IMR-90 (cell line): Measurements from ENCODE around the gene CYP1A2. TPM values are rescaled to one million over a fixed set of nuclear protein-coding genes. Genes with fewer than 3 reads are reported as not detected.
"Not testable (repeated sequence)": the region's sequence is repeated elsewhere in the genome, so short reads cannot be mapped to it uniquely, and the experiment has no call there.

Experiments
- ATAC-seq: fragments of 200-7000 bp; cut with Tn5 transposase; 2 replicates; pipeline ENCODE4 v1.9.1; 2020; ENCODE audit warnings: low read depth, mild to moderate bottlenecking, moderate library complexity
- BruUV-seq: library from RNA; stranded (reverse); fragments of 400-500 nt; replicated peaks from 2 replicates; lab custom pipeline; 2021; lab: Mats Ljungman, UMichigan
- CTCF ChIA-PET: fragments of 300-600 bp; formaldehyde crosslinking; extraction: SDS; loops from one replicate; lab custom pipeline; 2021; ENCODE audit warnings: antibody characterized with exemption; lab: Yijun Ruan, JAX
- POLR2A ChIA-PET: fragments of 300-600 bp; sonication (Branson Sonifier 250); formaldehyde crosslinking; loops from one replicate; lab custom pipeline; 2022; ENCODE audit warnings: antibody characterized with exemption; ENCODE audit not compliant: unreplicated experiment; lab: Charles Lee
- DNase-seq: peaks from one replicate; pipeline ENCODE4 v3.0.0; 2013
- H2AFZ ChIP-seq: replicated peaks from 2 replicates; pipeline ENCODE3; 2013; ENCODE audit warnings: low read length, mild to moderate bottlenecking; ENCODE audit not compliant: poor library complexity
- H2AK5ac ChIP-seq: 2 replicates; pipeline ENCODE4 v1.6.1; 2013; ENCODE audit warnings: low read depth, low read length, inconsistent platforms
- H2AK9ac ChIP-seq: replicated peaks from 2 replicates; pipeline ENCODE3; 2013; ENCODE audit warnings: mild to moderate bottlenecking, low read depth, low read length, moderate library complexity; ENCODE audit not compliant: poor library complexity
- H2BK120ac ChIP-seq: 2 replicates; pipeline ENCODE4 v1.6.1; 2013; ENCODE audit warnings: low read depth, low read length, inconsistent platforms
- H2BK15ac ChIP-seq: 3 replicates; pipeline ENCODE4 v1.6.1; 2013; ENCODE audit warnings: low read depth, low read length, inconsistent platforms
- H2BK20ac ChIP-seq: 2 replicates; pipeline ENCODE4 v1.6.1; 2013; ENCODE audit warnings: low read depth, mild to moderate bottlenecking, inconsistent platforms, low read length, moderate library complexity
- H2BK5ac ChIP-seq: 2 replicates; pipeline ENCODE4 v1.6.1; 2013; ENCODE audit warnings: mild to moderate bottlenecking, low read depth, low read length, inconsistent platforms; ENCODE audit not compliant: poor library complexity, severe bottlenecking
- H3K14ac ChIP-seq: replicated peaks from 2 replicates; pipeline ENCODE4 v1.6.1; 2013; ENCODE audit warnings: low read depth, low read length, inconsistent platforms
- H3K18ac ChIP-seq: 2 replicates; pipeline ENCODE4 v1.6.1; 2013; ENCODE audit warnings: low read depth, low read length, control low read depth
- H3K23ac ChIP-seq: 2 replicates; pipeline ENCODE4 v1.6.1; 2013; ENCODE audit warnings: low read depth, low read length, inconsistent platforms
- H3K27ac ChIP-seq: 2 replicates; pipeline ENCODE4 v1.5.1; 2013; ENCODE audit warnings: mild to moderate bottlenecking, control low read depth, low read length; ENCODE audit not compliant: insufficient read depth
- H3K27me3 ChIP-seq: 2 replicates; pipeline ENCODE4 v1.6.1; 2013; ENCODE audit warnings: low read length; ENCODE audit not compliant: control insufficient read depth, insufficient read depth
- H3K36me3 ChIP-seq: 2 replicates; pipeline ENCODE4 v1.6.1; 2013; ENCODE audit warnings: low read length, mixed read lengths; ENCODE audit not compliant: control insufficient read depth, insufficient read depth
- H3K4ac ChIP-seq: 2 replicates; pipeline ENCODE4 v1.6.1; 2013; ENCODE audit warnings: low read depth, low read length, inconsistent platforms
- H3K4me1 ChIP-seq: 2 replicates; pipeline ENCODE4 v1.6.1; 2013; ENCODE audit warnings: low read length, mixed read lengths; ENCODE audit not compliant: control insufficient read depth, insufficient read depth
- H3K4me2 ChIP-seq: 2 replicates; pipeline ENCODE4 v1.6.1; 2013; ENCODE audit warnings: low read depth, mild to moderate bottlenecking, control low read depth, low read length, moderate library complexity
- H3K4me3 ChIP-seq: 2 replicates; pipeline ENCODE4 v1.5.1; 2013; ENCODE audit warnings: low read depth, mild to moderate bottlenecking, control low read depth, low read length, moderate library complexity; ENCODE audit not compliant: insufficient read depth
- H3K56ac ChIP-seq: 2 replicates; pipeline ENCODE4 v1.6.1; 2013; ENCODE audit warnings: low read length, inconsistent platforms; ENCODE audit not compliant: insufficient read depth; ENCODE audit errors: extremely low read depth
- H3K79me1 ChIP-seq, 2 experiments: 2 replicates each; pipeline ENCODE4 v1.6.1; 2013; ENCODE audit warnings: low read length in 2 of 2, inconsistent platforms in 1 of 2, low read depth in 1 of 2
- H3K9ac ChIP-seq: 2 replicates; pipeline ENCODE4 v1.6.1; 2013; ENCODE audit warnings: low read depth, low read length, control low read depth
- H3K9me1 ChIP-seq: 2 replicates; pipeline ENCODE4 v1.6.1; 2013; ENCODE audit warnings: low read length, inconsistent platforms; ENCODE audit not compliant: insufficient read depth
- H3K9me3 ChIP-seq: 2 replicates; pipeline ENCODE4 v1.6.1; 2013; ENCODE audit warnings: low read length; ENCODE audit not compliant: control insufficient read depth, insufficient read depth
- H4K20me1 ChIP-seq: 2 replicates; pipeline ENCODE4 v1.6.1; 2013; ENCODE audit warnings: low read length, inconsistent platforms; ENCODE audit not compliant: insufficient read depth
- H4K5ac ChIP-seq: 2 replicates; pipeline ENCODE4 v1.6.1; 2013; ENCODE audit warnings: mild to moderate bottlenecking, low read depth, low read length, control low read depth
- H4K8ac ChIP-seq, 2 experiments: 2 replicates each; pipeline ENCODE4 v1.6.1; 2013; ENCODE audit warnings: low read depth in 2 of 2, low read length in 2 of 2, control low read depth in 1 of 2, inconsistent platforms in 1 of 2
- H4K91ac ChIP-seq: 2 replicates; pipeline ENCODE4 v1.6.1; 2013; ENCODE audit warnings: low read depth, low read length, inconsistent platforms; ENCODE audit not compliant: insufficient read depth
- CHD1 ChIP-seq: IDR thresholded peaks from 2 replicates; pipeline ENCODE4 v1.6.1; 2012; ENCODE audit warnings: low read depth, low read length, improper control_type of control experiment
- RFX5 ChIP-seq: IDR thresholded peaks from 2 replicates; pipeline ENCODE4 v1.8.0; 2012; ENCODE audit warnings: low read depth, mild to moderate bottlenecking, low read length, moderate library complexity
- WGBS, 2 experiments: methylation state at CpG; one replicate each; pipeline versions ENCODE4 v1.1.5 to v1.1.7; 2013; ENCODE audit warnings: missing lambda C conversion rate in 2 of 2; ENCODE audit not compliant: insufficient read length in 1 of 2; ENCODE audit errors: extremely low coverage in 2 of 2; 5-methylcytosine and 5-hydroxymethylcytosine counted together
- dilution Hi-C: fragments of 300-500 bp; cut with HindIII; formaldehyde crosslinking; loops from one replicate; pipeline ENCODE4 v1.14.3; 2018; ENCODE audit warnings: low sequenced_read_pairs; ENCODE audit not compliant: unreplicated experiment
- in situ Hi-C: fragments of 300-500 bp; cut with MboI; formaldehyde crosslinking; loops from 3 replicates; pipeline ENCODE4 v1.14.3; 2019; ENCODE audit warnings: low sequenced_read_pairs, inconsistent platforms, mixed read lengths
- intact Hi-C: fragments of 100-400 bp; cut with micrococcal nuclease; formaldehyde crosslinking; loops from 2 replicates; pipeline ENCODE4 v1.10.0; 2022
- polyA plus RNA-seq, 3 experiments: library from polyadenylated mRNA; depleted of rRNA; stranded (reverse); fragments of >200 nt; gene quantifications; 2 replicates each; pipeline ENCODE4 v1.2.3, GENCODE V29; 2012; ENCODE audit warnings: low replicate concordance in 1 of 3
- total RNA-seq: library from RNA; depleted of rRNA; stranded (reverse); fragments of >200 nt; gene quantifications from 2 replicates; pipeline ENCODE4 v1.2.3, GENCODE V29; 2012
- TF ChIP-seq, protein P1 (sequence below): fragments of 150-350 bp; IDR thresholded peaks from 2 replicates; pipeline ENCODE4 v1.6.1; 2016; ENCODE audit warnings: low read depth, mild to moderate bottlenecking, low read length, moderate library complexity, borderline replicate concordance

CYP1A2 gene
- total and polyA plus RNA-seq, 2 of the 4 experiments (the other 2 are of a cell fraction): not detected

- Histone ChIP-seq H4K91ac (no peak overlapping the region), H2AFZ (no peak overlapping the region), H4K20me1 (no peaks in the 10 kb centered on the region), H2AK5ac (no peak overlapping the region), H3K56ac (no peak overlapping the region), H3K9me3 (peaks cover 1% of the 10 kb centered on the region; the same call in 1 of the 2 replicates), H3K4me1 (no peaks in the 10 kb centered on the region), H2BK20ac (no peak overlapping the region), H4K8ac (no peak overlapping the region), H2BK15ac (no peak overlapping the region), H3K23ac (no peak overlapping the region), H3K9ac (no peak overlapping the region), H4K5ac (no peak overlapping the region), H3K4me2 (no peak overlapping the region), H2AK9ac (no peak overlapping the region), H3K36me3 (no peaks in the 10 kb centered on the region), H3K9me1 (no peaks in the 10 kb centered on the region), H2BK5ac (no peak overlapping the region), H3K4me3 (no peak overlapping the region), H3K27me3 (peaks cover 58% of the 10 kb centered on the region), H3K4ac (no peak overlapping the region), H2BK120ac (no peak overlapping the region), H3K14ac (no peak overlapping the region), H3K18ac (no peak overlapping the region), H3K79me1 (no peaks in the 10 kb centered on the region), H3K27ac (no peak overlapping the region)
- in situ Hi-C loops (no loop called here), dilution Hi-C loops (no loop called here), intact Hi-C loops (no loop called here)
- ChIA-PET POLR2A (no interaction called here), CTCF (no interaction called here)
- BruUV-seq: no TSS peak
- DNase-seq (no peak), ATAC-seq (no peak)
- no CpG with 5 or more reads among the region's 3 CpGs for WGBS, 2 experiments
- TF ChIP-seq CHD1 (no peak), RFX5 (no peak)
- TF ChIP-seq, protein P1, sequence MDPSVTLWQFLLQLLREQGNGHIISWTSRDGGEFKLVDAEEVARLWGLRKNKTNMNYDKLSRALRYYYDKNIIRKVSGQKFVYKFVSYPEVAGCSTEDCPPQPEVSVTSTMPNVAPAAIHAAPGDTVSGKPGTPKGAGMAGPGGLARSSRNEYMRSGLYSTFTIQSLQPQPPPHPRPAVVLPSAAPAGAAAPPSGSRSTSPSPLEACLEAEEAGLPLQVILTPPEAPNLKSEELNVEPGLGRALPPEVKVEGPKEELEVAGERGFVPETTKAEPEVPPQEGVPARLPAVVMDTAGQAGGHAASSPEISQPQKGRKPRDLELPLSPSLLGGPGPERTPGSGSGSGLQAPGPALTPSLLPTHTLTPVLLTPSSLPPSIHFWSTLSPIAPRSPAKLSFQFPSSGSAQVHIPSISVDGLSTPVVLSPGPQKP: no peak
Observed at GRCh38 chr15:74735305-74735704, 13.3 kb upstream of the CYP1A2 start.

- in situ Hi-C loops, H2AK9ac ChIP-seq, ATAC-seq, H3K79me1 ChIP-seq, H3K14ac ChIP-seq, H2BK15ac ChIP-seq, H2BK20ac ChIP-seq, DNase-seq, H2BK120ac ChIP-seq, H3K56ac ChIP-seq, H3K27ac ChIP-seq, H4K8ac ChIP-seq, H3K9me1 ChIP-seq, BruUV-seq, H4K20me1 ChIP-seq, H4K91ac ChIP-seq, H3K4me3 ChIP-seq, H3K36me3 ChIP-seq, H3K23ac ChIP-seq, H3K18ac ChIP-seq, POLR2A ChIA-PET, H3K4me1 ChIP-seq, intact Hi-C loops, dilution Hi-C loops, H2AK5ac ChIP-seq, H2BK5ac ChIP-seq, H2AFZ ChIP-seq, H4K5ac ChIP-seq, H3K4me2 ChIP-seq, H3K4ac ChIP-seq, H3K9ac ChIP-seq, H3K9me3 ChIP-seq, CTCF ChIA-PET: not testable (repeated sequence)
- H3K27me3 ChIP-seq: peaks cover 39% of the 10 kb centered on the region
- WGBS, 2 experiments: 0% methylated on average over 1 of the region's 5 CpGs; no CpG with 5 or more reads in 1 of the 2 experiments
Observed at GRCh38 chr15:74738239-74738638, 10.4 kb upstream of the CYP1A2 start.
